GM19240 (cell line): ENCODE measurements around the gene TBX1.
"Not testable (repeated sequence)": the region's sequence is repeated elsewhere in the genome, so short reads cannot be mapped to it uniquely, and the experiment has no call there.

ENCODE experiments used
- DNase-seq: peaks from one replicate; pipeline ENCODE4 v3.0.0; 2011; ENCODE audit warnings: low spot score; ENCODE audit not compliant: insufficient read length

Gene TBX1

GRCh38 chr22:19763458-19764298 lies 3.1 kb downstream of the TBX1 start:
- DNase-seq = no peak

GRCh38 chr22:19764299-19764593 lies 3.7 kb downstream of the TBX1 start:
- no peak for DNase-seq

GRCh38 chr22:19764636-19765476 lies 4.3 kb downstream of the TBX1 start:
- DNase-seq = no peak

GRCh38 chr22:19765477-19766239 lies 5.1 kb downstream of the TBX1 start:
- DNase-seq = no peak

GRCh38 chr22:19766240-19766510 lies 5.6 kb downstream of the TBX1 start:
- DNase-seq = no peak

- no peak for DNase-seq
Observed at GRCh38 chr22:19766511-19767426, 6.2 kb downstream of the TBX1 start.

- no peak for DNase-seq
Observed at GRCh38 chr22:19767427-19768341, 7.1 kb downstream of the TBX1 start.

- DNase-seq = no peak
Observed at GRCh38 chr22:19769393-19769715, 8.8 kb downstream of the TBX1 start.

GRCh38 chr22:19770349-19771220 lies 10.0 kb downstream of the TBX1 start:
- no peak for DNase-seq

- DNase-seq = no peak
Observed at GRCh38 chr22:19772422-19772672, 11.8 kb downstream of the TBX1 start.

- no peak for DNase-seq
Observed at GRCh38 chr22:19772673-19773469, 12.3 kb downstream of the TBX1 start.

- DNase-seq = no peak
Observed at GRCh38 chr22:19773470-19774040, 13.0 kb downstream of the TBX1 start.

- no peak for DNase-seq
Observed at GRCh38 chr22:19774628-19775027, 14.1 kb downstream of the TBX1 start.

GRCh38 chr22:19775496-19776325 lies 15.1 kb downstream of the TBX1 start:
- no peak for DNase-seq

GRCh38 chr22:19776433-19777031 lies 16.0 kb downstream of the TBX1 start:
- DNase-seq = no peak

- DNase-seq = not testable (repeated sequence)
Observed at GRCh38 chr22:19777192-19777591, 16.6 kb downstream of the TBX1 start.

- DNase-seq = no peak
Observed at GRCh38 chr22:19779011-19779421, 18.4 kb downstream of the TBX1 start.
